Right cardiac atrium (tissue), 5 donors: Measurements from ENCODE around the gene RFPL2. TPM values are rescaled to one million over a fixed set of nuclear protein-coding genes. Genes with fewer than 3 reads are reported as not detected.
"Not testable (repeated sequence)": the region's sequence is repeated elsewhere in the genome, so short reads cannot be mapped to it uniquely, and the experiment has no call there.

ENCODE experiments used
- ATAC-seq, 2 donors: fragments of 200-7000 bp; cut with Tn5 transposase; one replicate each; pipeline versions ENCODE4 v1.8.0 to v1.9.1; 2020; ENCODE audit warnings: moderate library complexity in 2 of 2, mild to moderate bottlenecking in 1 of 2
- DNase-seq, 3 donors: peaks; one replicate each; pipeline ENCODE4 v3.0.0-alpha.2; 2020
- H3K27ac ChIP-seq: one replicate; pipeline ENCODE4 v1.5.1; 2013; ENCODE audit warnings: mild to moderate bottlenecking, low read length, control low read depth, moderate library complexity
- H3K27me3 ChIP-seq: one replicate; pipeline ENCODE4 v1.6.1; 2013; ENCODE audit not compliant: control insufficient read depth, insufficient read depth
- H3K4me1 ChIP-seq: one replicate; pipeline ENCODE4 v1.6.1; 2013; ENCODE audit warnings: low read length; ENCODE audit not compliant: control insufficient read depth, insufficient read depth
- H3K4me3 ChIP-seq: one replicate; pipeline ENCODE4 v1.5.1; 2013; ENCODE audit warnings: low read length, control low read depth
- H3K9me3 ChIP-seq: one replicate; pipeline ENCODE4 v1.6.1; 2013; ENCODE audit warnings: low read length; ENCODE audit not compliant: control insufficient read depth
- WGBS: extraction: QIAGEN DNeasy Blood & Tissue Kit; methylation state at CpG from one replicate; pipeline ENCODE4 v1.1.7; 2013; 5-methylcytosine and 5-hydroxymethylcytosine counted together
- intact Hi-C, 4 donors: fragments of 100-400 bp; cut with DNase I; formaldehyde crosslinking; loops; one replicate each; pipeline versions ENCODE4 v1.11.0 to v1.14.0; 2022 to 2023
- polyA plus RNA-seq: library from polyadenylated mRNA; stranded (reverse); fragments of 200-250 nt; gene quantifications from one replicate; pipeline ENCODE4 v1.2.3, GENCODE V29; 2013
- total RNA-seq, 4 donors: library from RNA; stranded (reverse); fragmentation: NEBNext Ultra II Directional; extraction: Animal tissue kit (Norgen Biotek cat#: 25700); gene quantifications; one replicate each; pipeline ENCODE4 v1.2.1, GENCODE V29; 2021
- donor health status: healthy with polysubstance abuse.
- donor health status: DM: no; HTN: yes; CAD: no.
- donor health status: DM: no; HTN: no; CAD: no.
- donor health status: DM: no; HTN: yes; CAD: no; lungs with severe emphysema.
- donor health status: DM: yes; HTN: yes; CAD: no.

RFPL2 gene
- total and polyA plus RNA-seq, 5 donors: not detected

DNA sequence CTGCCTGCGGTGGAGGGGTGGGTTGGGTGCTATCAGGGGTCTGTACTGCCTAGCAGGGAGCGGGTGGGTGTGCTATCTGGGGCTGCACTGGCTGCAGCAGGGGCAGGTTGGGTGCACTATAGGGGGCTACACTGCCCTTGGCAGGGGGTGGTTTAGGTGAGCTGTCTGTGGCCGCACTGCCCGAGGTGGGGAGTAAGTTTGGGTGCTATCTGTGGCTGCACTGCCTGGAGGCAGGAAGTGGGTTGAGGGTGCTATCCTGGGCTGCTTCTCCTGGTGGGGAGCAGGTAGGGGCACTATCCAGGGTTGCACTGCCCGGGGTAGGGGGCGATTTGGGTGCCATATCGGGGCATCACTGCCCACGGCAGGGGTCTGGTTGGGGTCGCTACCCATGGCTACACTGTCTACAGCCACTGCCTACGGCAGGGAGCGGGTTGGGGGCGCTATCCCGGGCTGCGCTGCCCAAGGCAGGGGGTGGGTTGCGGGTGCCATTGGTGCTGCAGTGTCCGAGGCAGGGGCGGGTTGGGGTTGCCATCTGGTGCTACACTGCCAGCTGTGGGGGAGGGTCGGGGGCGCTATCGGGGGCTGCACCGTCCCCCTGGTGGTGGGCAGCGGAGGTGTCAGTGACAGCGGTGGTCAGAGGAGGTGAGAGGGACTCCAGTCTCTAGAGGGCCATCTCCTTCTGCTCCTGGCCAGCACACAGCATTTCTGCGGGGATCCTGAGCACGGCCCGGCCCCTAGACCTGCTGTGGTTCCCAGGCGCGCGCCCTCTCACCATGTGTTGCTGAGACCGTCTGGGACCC, 1.3 kb upstream of the RFPL2 start:
- ATAC-seq: peak in 1 of 2 donors; percentile 8
- DNase-seq: no peak
- H3K4me1 ChIP-seq: no peaks in the 10 kb centered on the region
- no peak overlapping the region for H3K4me3 ChIP-seq
- no peaks in the 10 kb centered on the region for H3K9me3 ChIP-seq
- H3K27ac ChIP-seq: no peak overlapping the region
- intact Hi-C loops: loop anchor here in 1 of 4 donors (5.0 kb wide), 1 partner anchor 229 kb away; no protein-coding TSS in a partner anchor
- no peaks in the 10 kb centered on the region for H3K27me3 ChIP-seq
- 89% methylated on average over 30 of the region's 30 CpGs for WGBS

DNA sequence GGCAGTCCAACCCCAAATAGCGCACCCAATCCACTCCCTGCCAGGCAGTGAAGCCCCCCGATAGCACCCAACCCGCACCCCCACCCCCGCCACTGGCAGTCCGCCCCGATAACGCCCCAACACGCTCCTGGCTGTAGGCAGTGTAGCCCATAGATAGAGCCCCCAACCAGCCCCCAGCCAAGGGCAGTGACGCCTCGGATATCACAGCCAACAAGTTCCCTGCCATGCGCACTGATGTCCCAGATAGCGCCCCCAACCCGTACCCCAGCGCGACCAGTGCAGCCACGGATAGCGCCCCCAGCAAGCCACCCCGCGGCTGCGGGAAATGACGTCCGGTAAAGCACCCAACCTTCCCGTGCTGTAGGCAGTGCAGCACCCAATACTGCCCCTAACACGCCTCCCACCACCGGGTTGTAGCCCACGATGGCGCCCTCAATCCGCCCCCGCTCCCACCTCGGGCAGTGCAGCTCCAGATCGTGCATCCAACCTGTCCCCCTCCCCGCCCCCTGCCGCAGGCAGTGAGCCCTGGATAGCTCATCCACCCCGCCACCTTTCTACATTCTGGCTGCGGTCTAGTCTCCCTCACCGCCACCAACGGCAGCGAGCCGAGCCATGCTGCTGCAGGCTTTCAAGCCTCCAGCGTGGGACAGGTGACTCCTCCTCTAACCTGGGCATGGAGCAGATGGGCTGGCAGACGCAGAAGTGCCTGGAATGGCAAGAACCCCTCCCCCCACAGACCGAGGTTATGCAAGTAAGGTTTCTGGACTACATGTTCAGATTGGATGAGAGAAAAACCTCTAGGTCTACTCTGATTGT, 625 bp downstream of the RFPL2 start:
- ATAC-seq (no peak), DNase-seq (no peak)
- Histone ChIP-seq H3K4me1 (no peaks in the 10 kb centered on the region), H3K27me3 (no peaks in the 10 kb centered on the region), H3K9me3 (no peaks in the 10 kb centered on the region), H3K4me3 (no peak overlapping the region), H3K27ac (no peak overlapping the region)
- intact Hi-C loops: no loop called here
- 52% methylated on average over 42 of the region's 42 CpGs for WGBS

DNA sequence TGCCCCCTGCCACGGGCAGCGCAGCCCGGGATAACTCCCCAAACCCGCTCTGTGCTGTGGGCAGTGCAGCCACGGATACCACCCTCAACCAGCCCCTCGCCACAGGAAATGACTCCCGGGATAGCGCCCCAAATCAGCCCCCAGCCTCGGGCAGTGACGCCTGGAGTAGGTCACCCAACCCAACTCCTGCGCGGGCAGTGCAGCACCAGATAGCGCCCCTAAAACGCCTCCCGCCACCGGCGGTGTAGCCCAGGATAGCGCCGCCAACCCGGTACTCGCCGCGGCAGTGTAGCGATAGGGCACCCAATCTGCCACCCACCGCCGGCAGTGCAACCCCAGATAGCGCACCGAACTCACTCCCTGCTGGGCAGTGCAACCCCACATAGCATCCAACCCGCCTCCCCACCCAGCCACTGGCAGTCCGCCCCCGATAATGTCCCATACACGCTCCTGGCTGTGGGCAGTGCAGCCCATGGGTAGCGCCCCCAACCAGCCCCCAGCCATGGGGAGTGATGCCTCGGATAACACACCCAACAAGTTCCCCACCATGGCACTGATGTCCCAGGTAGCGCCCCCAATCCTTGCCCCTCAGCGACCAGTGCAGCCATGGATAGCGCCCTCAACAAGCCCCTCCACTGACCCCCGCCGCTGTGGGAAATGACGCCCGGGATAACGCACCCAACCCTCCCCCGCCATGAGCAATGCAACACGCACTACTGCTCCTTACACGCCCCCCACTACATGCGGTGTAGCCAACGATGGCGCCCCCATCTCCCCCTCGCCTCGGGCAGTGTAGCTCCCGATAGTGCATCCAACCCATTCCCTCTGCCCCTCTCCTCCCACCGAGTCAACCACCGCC, 1.5 kb downstream of the RFPL2 start:
- no peak overlapping the region for H3K27ac ChIP-seq
- DNase-seq: no peak
- H3K9me3 ChIP-seq: no peaks in the 10 kb centered on the region
- no peak overlapping the region for H3K4me3 ChIP-seq
- ATAC-seq: no peak
- 46% methylated on average over 53 of the region's 53 CpGs for WGBS
- no peaks in the 10 kb centered on the region for H3K27me3 ChIP-seq
- intact Hi-C loops: no loop called here
- H3K4me1 ChIP-seq: no peaks in the 10 kb centered on the region

DNA sequence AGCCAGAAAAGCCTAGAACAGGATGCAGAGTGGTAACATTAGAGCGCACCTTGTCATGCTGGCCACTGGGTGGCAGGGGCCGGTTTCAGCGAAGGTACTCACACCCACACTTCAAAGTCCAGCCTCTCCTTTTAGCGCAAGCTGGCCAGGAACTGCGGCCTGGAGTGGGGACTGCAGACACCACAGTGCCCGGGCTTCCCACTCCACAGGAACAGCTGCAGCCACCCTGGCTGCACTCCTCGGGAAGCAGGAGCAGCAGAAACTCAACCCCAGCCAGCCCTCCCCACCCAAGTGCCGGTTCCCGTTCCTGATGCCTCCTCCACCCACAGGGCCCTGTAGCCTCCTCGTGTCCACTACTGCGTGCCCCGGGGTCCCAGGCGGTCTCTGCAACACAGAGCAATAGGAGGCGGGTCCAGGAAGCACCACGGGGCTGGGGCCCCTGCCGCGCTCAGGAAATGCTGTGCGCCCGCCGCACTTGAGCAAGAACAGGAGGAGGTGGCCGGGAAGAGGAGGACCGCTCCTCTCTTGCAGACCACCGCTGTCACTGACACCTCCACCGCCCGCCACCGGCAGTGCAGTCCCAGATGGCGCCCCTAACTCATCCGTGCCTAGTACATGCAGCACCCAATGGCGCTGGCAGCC, 2.2 kb downstream of the RFPL2 start:
- Histone ChIP-seq H3K4me1 (no peaks in the 10 kb centered on the region), H3K9me3 (no peaks in the 10 kb centered on the region), H3K27me3 (no peaks in the 10 kb centered on the region), H3K27ac (no peak overlapping the region), H3K4me3 (no peak overlapping the region)
- WGBS: 16% methylated on average over 29 of the region's 29 CpGs
- peak; percentile 30 to 45 for ATAC-seq
- intact Hi-C loops: no loop called here
- peak in 1 of 3 donors; percentile 67 for DNase-seq

DNA sequence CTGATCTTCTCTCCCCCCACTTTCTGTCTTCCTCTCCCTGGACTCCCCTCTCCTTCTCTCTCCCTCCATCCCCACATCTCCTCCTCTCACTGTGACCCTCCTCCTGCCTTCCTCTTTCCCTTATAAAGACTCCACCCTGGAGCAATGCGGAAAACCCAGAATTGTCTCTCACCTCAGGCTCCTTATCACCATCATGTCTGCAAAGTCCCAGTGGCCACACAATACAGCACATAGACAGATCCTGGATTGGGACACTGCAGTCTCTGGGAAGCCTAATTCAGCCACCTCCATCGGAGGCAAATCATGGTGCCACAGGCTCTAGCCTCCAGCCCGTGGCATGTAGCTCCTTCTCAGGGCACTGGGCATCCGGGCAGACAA, 2.7 kb downstream of the RFPL2 start:
- DNase-seq (no peak), ATAC-seq (no peak)
- WGBS: 27% methylated on average over 4 of the region's 4 CpGs
- Histone ChIP-seq H3K4me3 (no peak overlapping the region), H3K27ac (no peak overlapping the region), H3K27me3 (no peaks in the 10 kb centered on the region), H3K4me1 (no peaks in the 10 kb centered on the region), H3K9me3 (no peaks in the 10 kb centered on the region)
- intact Hi-C loops: no loop called here

DNA sequence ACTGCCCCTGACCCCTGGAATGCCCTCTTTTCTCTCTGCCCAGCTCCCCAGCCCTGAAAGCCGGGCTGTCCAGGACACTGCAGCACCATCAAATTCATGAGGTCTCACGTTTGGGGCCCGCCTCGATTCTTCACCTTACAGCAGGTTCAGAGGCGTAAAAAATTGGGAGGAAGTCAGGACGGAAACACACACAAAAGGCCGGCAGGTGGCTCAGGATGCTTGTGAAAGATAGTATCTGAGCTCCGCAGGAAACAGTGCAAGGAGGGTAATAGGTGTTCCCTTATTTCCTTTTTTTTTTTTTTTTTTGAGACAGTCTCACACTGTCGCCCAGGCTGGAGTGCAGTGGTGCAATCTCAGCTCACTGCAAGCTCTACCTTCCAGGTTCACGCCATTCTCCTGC, 4.1 kb downstream of the RFPL2 start:
- Histone ChIP-seq H3K9me3 (no peaks in the 10 kb centered on the region), H3K4me1 (no peaks in the 10 kb centered on the region), H3K27me3 (no peaks in the 10 kb centered on the region), H3K4me3 (no peak overlapping the region), H3K27ac (no peak overlapping the region)
- intact Hi-C loops: no loop called here
- ATAC-seq (no peak), DNase-seq (no peak)
- WGBS: 70% methylated on average over 10 of the region's 10 CpGs

DNA sequence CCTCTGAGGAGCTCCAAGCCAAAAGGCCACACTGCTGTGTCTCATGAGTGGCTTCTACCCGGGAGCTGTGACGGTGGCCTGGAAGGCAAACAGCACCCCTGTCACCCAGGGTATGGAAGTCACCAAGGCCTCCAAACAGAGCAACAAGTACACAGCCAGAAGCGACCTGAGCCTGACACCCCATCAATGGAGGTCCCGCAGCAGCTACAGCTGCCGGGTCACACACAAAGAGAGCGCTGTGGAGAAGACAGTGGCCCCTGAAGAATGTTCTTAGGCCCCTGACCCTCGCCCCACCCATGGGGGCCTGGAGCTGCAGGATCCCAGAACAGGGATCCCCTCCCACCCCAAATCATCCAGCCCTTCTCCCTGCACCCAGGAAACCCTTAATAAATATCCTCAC, 4.9 kb downstream of the RFPL2 start:
- ATAC-seq: no peak
- DNase-seq: no peak
- H3K27me3 ChIP-seq: no peaks in the 10 kb centered on the region

DNA sequence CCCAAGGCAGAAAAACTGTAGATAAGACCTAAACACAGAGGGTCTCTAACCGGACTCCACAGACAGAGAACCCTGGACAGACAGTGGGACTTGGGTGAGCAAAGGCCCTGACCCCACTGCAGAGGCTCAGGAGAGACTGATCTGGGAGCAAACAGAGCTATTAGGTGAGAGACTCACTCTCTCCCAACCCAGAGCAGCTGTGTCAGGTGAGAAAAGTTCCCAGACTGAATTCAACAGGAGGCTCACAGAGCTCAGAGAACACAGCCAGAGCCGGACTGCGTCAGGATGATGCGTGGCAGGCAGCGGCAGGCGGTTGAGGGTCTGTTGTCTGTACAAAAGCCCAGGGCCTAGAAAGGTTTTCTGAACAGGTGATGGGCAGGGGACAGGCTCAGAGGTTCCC, 5.5 kb downstream of the RFPL2 start:
- intact Hi-C loops: no loop called here
- H3K27me3 ChIP-seq: no peaks in the 10 kb centered on the region
- WGBS: 91% methylated on average over 6 of the region's 6 CpGs

More for the DNA sequence above, 4.9 kb downstream of the RFPL2 start:
- 78% methylated on average over 7 of the region's 7 CpGs for WGBS
- no peaks in the 10 kb centered on the region for H3K9me3 ChIP-seq
- no peak overlapping the region for H3K27ac ChIP-seq
- H3K4me1 ChIP-seq: no peaks in the 10 kb centered on the region
- intact Hi-C loops: no loop called here
- H3K4me3 ChIP-seq: no peak overlapping the region

DNA sequence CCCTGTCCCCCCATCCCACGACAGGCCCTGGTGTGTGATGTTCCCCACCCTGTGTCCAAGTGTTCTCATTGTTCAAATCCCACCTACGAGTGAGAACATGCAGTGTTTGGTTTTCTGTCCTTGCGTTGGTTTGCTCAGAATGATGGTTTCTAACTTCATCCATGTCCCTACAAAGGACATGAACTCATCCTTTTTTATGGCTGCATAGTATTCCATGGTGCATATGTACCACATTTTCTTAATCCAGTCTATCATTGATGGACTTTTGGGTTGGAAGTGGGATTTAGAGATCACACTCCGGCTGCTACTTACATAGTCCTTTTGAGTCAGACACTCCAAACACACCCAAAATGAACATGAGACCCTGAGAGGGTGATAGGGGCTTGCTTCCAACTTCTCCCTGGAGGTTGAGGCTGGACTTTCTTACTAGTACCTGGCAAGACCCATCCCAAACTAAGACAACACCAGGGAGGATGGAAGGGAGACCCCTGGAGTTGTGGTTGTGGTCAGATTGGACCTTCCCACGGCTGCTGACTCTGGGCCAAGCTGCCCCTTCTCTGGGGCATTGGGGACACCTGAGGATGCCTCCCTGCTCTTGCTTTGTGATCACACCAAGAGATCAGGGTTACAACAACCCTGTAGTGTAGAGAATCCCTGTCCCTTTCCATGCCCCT, 7.2 kb downstream of the RFPL2 start:
- DNase-seq, H3K9me3 ChIP-seq, H3K4me1 ChIP-seq, intact Hi-C loops, H3K4me3 ChIP-seq, H3K27me3 ChIP-seq, H3K27ac ChIP-seq, ATAC-seq: not testable (repeated sequence)
- WGBS: 74% methylated on average over 5 of the region's 5 CpGs

More for the DNA sequence above, 5.5 kb downstream of the RFPL2 start:
- no peak for ATAC-seq
- Histone ChIP-seq H3K27ac (no peak overlapping the region), H3K4me3 (no peak overlapping the region), H3K9me3 (no peaks in the 10 kb centered on the region), H3K4me1 (no peaks in the 10 kb centered on the region)
- no peak for DNase-seq

DNA sequence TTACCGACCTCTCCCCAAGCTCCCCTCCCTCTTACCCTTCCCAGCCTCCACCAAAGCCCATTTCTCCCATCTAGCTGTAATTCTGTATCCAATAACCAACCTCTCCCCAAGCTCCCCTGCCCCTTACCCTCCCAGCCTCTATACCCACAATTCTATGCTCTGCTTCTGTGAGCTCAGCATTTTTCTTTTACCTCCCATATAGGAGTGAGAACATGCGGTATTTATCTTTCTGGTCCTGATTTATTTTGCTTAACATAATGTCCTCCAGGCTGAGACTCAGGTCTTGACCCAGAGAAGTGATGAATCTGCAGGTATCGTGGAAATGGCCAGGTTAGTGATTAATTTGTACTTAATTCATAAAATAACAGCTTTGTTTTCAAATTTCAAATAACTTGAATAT, 9.0 kb downstream of the RFPL2 start:
- H3K27ac ChIP-seq, H3K9me3 ChIP-seq, DNase-seq, H3K4me1 ChIP-seq, ATAC-seq, intact Hi-C loops, H3K27me3 ChIP-seq, H3K4me3 ChIP-seq: not testable (repeated sequence)
- 77% methylated on average over 3 of the region's 3 CpGs for WGBS
